Activated CD4-positive, alpha-beta T cell treated with anti-CD3 and anti-CD28 coated beads for 36 hours (primary cell): ENCODE results near the gene VPS29. TPM values are rescaled to one million over a fixed set of nuclear protein-coding genes. Genes with fewer than 3 reads are reported as not detected.
A peak's percentile ranks its signal among the peaks of the same experiment; 100 is the strongest.
"Not testable (repeated sequence)": the region's sequence is repeated elsewhere in the genome, so short reads cannot be mapped to it uniquely, and the experiment has no call there.

Experiments used
- ATAC-seq: fragments of 200-7000 bp; cut with Tn5 transposase; one replicate; pipeline ENCODE4 v1.10.0; 2021; ENCODE audit warnings: mild to moderate bottlenecking, moderate library complexity
- CTCF ChIA-PET: fragments of 350-600 bp; sonication (Branson Sonifier 250); formaldehyde crosslinking; loops from one replicate; lab custom pipeline; 2021; ENCODE audit warnings: antibody characterized with exemption; lab: Charles Lee
- POLR2A ChIA-PET: fragments of 350-600 bp; sonication (Branson Sonifier 250); formaldehyde crosslinking; loops from one replicate; lab custom pipeline; 2021; ENCODE audit warnings: antibody characterized with exemption, inconsistent platforms; lab: Charles Lee
- DNase-seq: peaks from one replicate; pipeline ENCODE4 v3.0.0-alpha.2; 2020
- H3K27ac Mint-ChIP-seq: one replicate; pipeline ENCODE4 v1.8.0; 2021; ENCODE audit warnings: mixed read lengths
- H3K27me3 Mint-ChIP-seq: one replicate; pipeline ENCODE4 v1.8.0; 2021; ENCODE audit warnings: mixed read lengths
- H3K36me3 Mint-ChIP-seq: one replicate; pipeline ENCODE4 v1.8.0; 2021; ENCODE audit warnings: low read depth, mixed read lengths
- H3K4me1 Mint-ChIP-seq: one replicate; pipeline ENCODE4 v1.8.0; 2021; ENCODE audit warnings: mixed read lengths
- H3K4me3 Mint-ChIP-seq: one replicate; pipeline ENCODE4 v1.8.0; 2021; ENCODE audit warnings: mild to moderate bottlenecking, moderate library complexity, mixed read lengths
- H3K9me3 Mint-ChIP-seq: one replicate; pipeline ENCODE4 v1.8.0; 2021; ENCODE audit warnings: low read depth, mixed read lengths
- intact Hi-C, 2 experiments: fragments of 100-400 bp; cut with DNase I in 1 of 2; cut with micrococcal nuclease in 1 of 2; formaldehyde crosslinking; loops; one replicate each; pipeline versions ENCODE4 v1.14.2 to v1.15.1; 2022 to 2024; cut with DNase I, micrococcal nuclease
- total RNA-seq, 2 experiments: library from RNA; stranded (reverse); gene quantifications; one replicate each; pipeline ENCODE4 v1.2.3, GENCODE V29; 2021

VPS29 gene
- total RNA-seq, 2 experiments from 2014 or later = 84.4 to 103 TPM

DNA sequence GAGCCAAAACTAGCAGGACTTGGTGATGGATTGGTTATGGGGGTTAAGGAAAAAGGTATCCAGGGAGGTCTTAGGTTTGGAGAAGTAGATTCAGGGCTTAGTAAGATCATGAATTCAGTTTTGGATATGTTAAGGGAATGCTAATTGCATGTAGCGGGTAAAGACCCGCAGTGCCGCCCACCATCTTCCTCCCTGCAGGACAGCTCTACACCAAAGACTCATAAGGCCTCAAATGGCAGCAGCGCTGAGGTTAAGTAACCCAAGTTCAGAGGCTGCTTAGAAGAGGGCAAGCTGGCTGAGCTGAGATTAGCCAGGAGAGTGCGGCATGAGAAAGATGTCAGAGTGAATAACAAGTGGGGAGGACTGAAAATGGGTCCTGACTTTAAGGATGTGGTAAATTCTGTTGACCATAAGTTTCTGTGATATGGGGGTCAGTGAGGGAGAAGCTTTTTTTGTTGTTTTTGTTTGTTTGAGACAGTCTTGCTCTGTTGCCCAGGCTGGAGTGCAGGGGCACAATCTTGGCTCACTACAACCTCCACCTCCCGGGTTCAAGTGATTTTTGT, 26.4 kb upstream of the VPS29 start:
- Mint-ChIP-seq H3K4me3 (no peak overlapping the region), H3K27ac (no peak overlapping the region), H3K27me3 (no peaks in the 10 kb centered on the region), H3K4me1 (peaks cover 19% of the 10 kb centered on the region), H3K36me3 (peaks cover 17% of the 10 kb centered on the region), H3K9me3 (no peaks in the 10 kb centered on the region)
- ChIA-PET CTCF (interaction anchor here (0.9 to 4.5 kb wide), 3 partner anchors 56 to 73 kb away, joined by 3 to 31 read pairs (median 4); partner anchors contain the start of genes FAM216A and GPN3), POLR2A (interaction anchor here (0.6 to 1.2 kb wide), 3 partner anchors 26 to 495 kb away, joined by 3 to 5 read pairs (median 4); partner anchors contain the start of genes RAD9B and VPS29)
- no peak for DNase-seq
- no peak for ATAC-seq
- intact Hi-C loops = no loop called here

DNA sequence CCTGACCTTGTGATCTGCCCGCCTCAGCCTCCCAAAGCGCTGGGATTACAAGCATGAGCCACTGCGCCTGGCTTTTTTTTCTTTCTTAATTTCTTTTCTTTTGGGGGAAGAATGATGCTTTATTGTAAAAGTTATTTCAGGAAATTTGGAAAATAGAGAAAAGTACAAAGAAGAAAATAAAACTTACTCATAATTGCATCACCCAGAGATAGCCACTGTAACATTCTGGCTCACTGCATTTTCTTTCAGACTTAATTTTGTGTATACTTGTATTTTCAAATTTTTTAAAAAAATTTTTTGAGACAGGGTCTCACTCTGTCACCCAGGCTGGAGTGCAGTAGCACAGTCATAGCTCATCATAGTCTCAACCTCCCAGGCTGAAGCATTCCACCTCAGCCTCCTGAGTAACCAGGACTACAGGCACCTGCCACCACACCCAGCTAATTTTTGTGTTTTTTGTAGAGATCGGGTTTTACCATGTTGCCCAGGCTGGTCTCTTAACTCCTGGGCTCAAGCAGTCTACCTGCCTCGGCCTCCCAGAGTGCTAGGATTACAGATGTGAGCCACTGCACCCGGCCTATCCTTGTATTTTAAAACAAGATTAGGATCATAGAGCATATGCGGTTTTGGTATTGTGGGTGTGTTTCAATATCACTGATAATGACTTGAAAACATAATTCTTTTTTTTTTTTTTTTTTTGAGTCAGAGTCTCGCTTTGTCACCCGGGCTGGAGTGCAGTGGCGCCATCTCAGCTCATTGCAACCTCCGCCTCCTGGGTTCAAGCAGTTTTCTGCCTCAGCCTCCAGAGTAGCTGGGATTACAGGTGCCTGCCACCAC, 19.2 kb upstream of the VPS29 start:
- H3K36me3 Mint-ChIP-seq, H3K9me3 Mint-ChIP-seq, intact Hi-C loops, H3K4me3 Mint-ChIP-seq, H3K27ac Mint-ChIP-seq, H3K27me3 Mint-ChIP-seq: not testable (repeated sequence)
- ATAC-seq (peak; percentile 85), DNase-seq (peak; percentile 66)
- peaks cover 15% of the 10 kb centered on the region for H3K4me1 Mint-ChIP-seq
- ChIA-PET CTCF (interaction anchor here (4.0 kb wide), 1 partner anchor 81 kb away, joined by 19 read pairs; no protein-coding TSS in a partner anchor), POLR2A (interaction anchor here (1.3 kb wide), 1 partner anchor 19 kb away, joined by 4 read pairs; the partner anchor contains the start of genes RAD9B and VPS29)

DNA sequence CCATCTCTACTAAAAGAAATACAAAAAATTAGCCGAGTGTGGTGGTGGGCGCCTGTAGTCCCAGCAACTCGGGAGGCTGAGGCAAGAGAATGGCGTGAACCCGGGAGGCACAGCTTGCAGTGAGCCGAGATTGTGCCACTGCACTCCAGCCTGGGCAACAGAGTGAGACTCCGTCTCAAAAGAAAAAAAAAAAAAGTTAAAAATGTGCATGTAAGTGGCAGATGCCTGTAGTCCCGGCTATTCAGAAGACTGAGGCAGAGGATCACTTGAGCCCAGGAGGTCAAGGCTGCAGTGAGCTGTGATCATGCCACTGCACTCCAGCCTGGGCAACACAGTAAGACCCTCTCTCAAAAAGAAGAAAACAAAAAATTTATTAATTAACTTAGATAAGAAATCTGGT, 16.1 kb upstream of the VPS29 start:
- intact Hi-C loops, H3K36me3 Mint-ChIP-seq, DNase-seq, H3K9me3 Mint-ChIP-seq, H3K27ac Mint-ChIP-seq, H3K27me3 Mint-ChIP-seq, H3K4me3 Mint-ChIP-seq, ATAC-seq: not testable (repeated sequence)
- ChIA-PET POLR2A (interaction anchor here (0.7 kb wide), 1 partner anchor 297 kb away, joined by 4 read pairs; no protein-coding TSS in a partner anchor), CTCF (interaction anchor here (1.0 to 4.0 kb wide), 2 partner anchors 9 to 84 kb away, joined by 5 to 19 read pairs; no protein-coding TSS in a partner anchor)
- peaks cover 15% of the 10 kb centered on the region for H3K4me1 Mint-ChIP-seq

DNA sequence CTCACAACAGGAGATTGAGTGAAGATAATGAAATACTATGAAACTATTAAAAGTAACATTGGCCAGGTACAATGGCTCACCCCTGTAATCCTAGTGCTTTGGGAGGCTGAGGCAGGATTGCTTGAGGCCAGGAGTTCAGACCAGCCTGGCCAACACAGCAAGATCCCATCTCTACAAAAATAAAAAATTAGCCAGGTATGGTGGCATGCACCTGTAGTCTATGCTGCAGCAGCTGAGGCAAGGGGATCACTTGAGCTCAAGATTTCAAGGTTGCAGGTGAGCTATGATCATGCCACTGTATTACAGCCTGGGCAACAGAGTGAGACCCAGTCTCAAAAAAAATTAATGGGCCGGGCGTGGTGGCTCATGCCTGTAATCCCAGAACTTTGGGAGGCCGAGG, 15.1 kb upstream of the VPS29 start:
- H3K36me3 Mint-ChIP-seq = no peaks in the 10 kb centered on the region
- no peaks in the 10 kb centered on the region for H3K9me3 Mint-ChIP-seq

DNA sequence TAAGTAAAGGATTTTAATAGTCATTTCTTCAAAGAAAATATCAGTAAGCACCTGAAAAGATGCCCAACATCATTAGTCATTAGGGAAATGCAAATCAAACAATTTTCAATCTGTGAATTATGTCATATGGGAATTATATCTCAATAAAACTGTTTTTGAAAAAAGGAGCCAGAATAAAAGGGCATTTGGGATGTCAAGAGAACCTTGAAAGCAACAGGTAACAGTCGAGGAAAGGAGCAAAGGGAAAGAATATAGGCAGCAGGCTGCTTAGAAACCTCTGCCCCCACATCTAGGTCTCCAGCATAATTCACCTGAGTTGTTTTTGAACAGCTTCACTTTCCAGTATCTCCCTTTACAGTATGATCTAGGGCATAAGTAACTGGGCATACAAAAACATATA, 12.5 kb upstream of the VPS29 start:
- CTCF ChIA-PET = interaction anchor here (0.9 to 20.0 kb wide), 9 partner anchors 11 to 178 kb away, joined by 3 to 240 read pairs (median 3); no protein-coding TSS in a partner anchor
- H3K27ac Mint-ChIP-seq = no peak overlapping the region
- ATAC-seq = no peak
- H3K9me3 Mint-ChIP-seq = no peaks in the 10 kb centered on the region
- no peaks in the 10 kb centered on the region for H3K4me1 Mint-ChIP-seq
- POLR2A ChIA-PET = interaction anchor here (0.5 to 0.6 kb wide), 2 partner anchors 14 to 102 kb away, joined by 4 to 5 read pairs; no protein-coding TSS in a partner anchor
- H3K4me3 Mint-ChIP-seq = no peak overlapping the region
- H3K27me3 Mint-ChIP-seq = peaks cover 2% of the 10 kb centered on the region
- H3K36me3 Mint-ChIP-seq = no peaks in the 10 kb centered on the region
- DNase-seq = no peak
- intact Hi-C loops = loop anchor here in 1 of 2 experiments (5.0 kb wide), 2 partner anchors 38 to 373 kb away; no protein-coding TSS in a partner anchor

More for the DNA sequence above, 15.1 kb upstream of the VPS29 start:
- Mint-ChIP-seq H3K4me3 (no peak overlapping the region), H3K27ac (no peak overlapping the region), H3K27me3 (peaks cover 2% of the 10 kb centered on the region), H3K4me1 (peaks cover 11% of the 10 kb centered on the region)
- POLR2A ChIA-PET = no interaction called here
- DNase-seq (no peak), ATAC-seq (no peak)
- intact Hi-C loops = no loop called here
- CTCF ChIA-PET = interaction anchor here (1.2 to 20.0 kb wide), 2 partner anchors 47 to 88 kb away, joined by 3 to 240 read pairs; no protein-coding TSS in a partner anchor

DNA sequence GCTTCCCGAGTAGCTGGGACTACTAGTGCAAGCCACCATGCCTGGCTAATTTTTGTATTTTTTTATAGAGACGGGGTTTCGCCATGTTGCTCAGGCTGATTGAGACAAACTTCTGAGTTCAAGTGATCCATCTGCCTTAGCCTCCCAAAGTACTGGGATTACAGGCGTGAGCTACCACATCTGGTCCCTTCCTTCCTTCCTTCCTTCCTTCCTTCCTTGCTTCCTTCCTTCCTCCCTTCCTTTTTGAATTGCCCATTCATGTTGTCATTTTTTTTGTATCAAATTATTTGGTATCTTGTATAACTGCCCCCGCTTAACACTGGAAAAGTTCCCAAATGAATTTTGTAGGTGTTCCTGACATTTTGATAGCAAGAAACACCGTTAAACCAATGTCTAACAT, 11.9 kb upstream of the VPS29 start:
- intact Hi-C loops = loop anchor here (2.0 to 5.0 kb wide), 3 partner anchors 38 to 373 kb away; no protein-coding TSS in a partner anchor
- CTCF ChIA-PET = interaction anchor here (0.7 to 20.0 kb wide), 14 partner anchors 9 to 178 kb away, joined by 3 to 240 read pairs (median 4); partner anchors contain the start of genes ARPC3, RAD9B and VPS29
- POLR2A ChIA-PET = interaction anchor here (0.5 to 0.6 kb wide), 3 partner anchors 13 to 267 kb away, joined by 3 to 5 read pairs (median 4); no protein-coding TSS in a partner anchor

DNA sequence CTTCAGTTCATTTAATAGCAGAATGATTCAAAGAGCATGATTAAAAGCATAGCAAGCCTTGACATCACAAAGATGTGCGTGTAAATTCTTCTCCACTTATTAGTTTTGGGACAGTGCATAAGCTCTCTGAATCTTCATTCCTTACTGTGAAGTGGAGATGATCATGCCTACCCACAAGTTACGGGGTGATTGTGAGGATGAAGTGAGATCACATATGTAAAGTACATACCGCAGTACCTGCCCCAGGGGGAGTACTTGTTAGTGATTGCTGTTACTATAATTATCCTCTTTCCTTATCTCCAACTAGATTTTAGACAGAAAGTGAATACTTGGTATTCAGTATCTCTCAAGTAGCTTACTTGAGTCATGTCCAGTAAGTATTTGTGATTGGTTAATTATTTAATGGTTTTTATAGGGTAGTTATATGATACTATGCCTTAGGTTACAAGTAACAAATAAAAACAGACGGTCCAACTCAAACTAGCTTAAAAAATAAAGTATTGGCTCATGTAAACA, 6.2 kb upstream of the VPS29 start:
- CTCF ChIA-PET = interaction anchor here (0.6 to 20.0 kb wide), 4 partner anchors 10 to 97 kb away, joined by 3 to 240 read pairs (median 4); no protein-coding TSS in a partner anchor
- POLR2A ChIA-PET = no interaction called here

More for the DNA sequence above, 11.9 kb upstream of the VPS29 start:
- no peaks in the 10 kb centered on the region for H3K4me1 Mint-ChIP-seq
- ATAC-seq (no peak), DNase-seq (no peak)
- no peak overlapping the region for H3K4me3 Mint-ChIP-seq
- H3K36me3 Mint-ChIP-seq = no peaks in the 10 kb centered on the region
- peaks cover 2% of the 10 kb centered on the region for H3K27me3 Mint-ChIP-seq
- H3K9me3 Mint-ChIP-seq = no peaks in the 10 kb centered on the region
- no peak overlapping the region for H3K27ac Mint-ChIP-seq

DNA sequence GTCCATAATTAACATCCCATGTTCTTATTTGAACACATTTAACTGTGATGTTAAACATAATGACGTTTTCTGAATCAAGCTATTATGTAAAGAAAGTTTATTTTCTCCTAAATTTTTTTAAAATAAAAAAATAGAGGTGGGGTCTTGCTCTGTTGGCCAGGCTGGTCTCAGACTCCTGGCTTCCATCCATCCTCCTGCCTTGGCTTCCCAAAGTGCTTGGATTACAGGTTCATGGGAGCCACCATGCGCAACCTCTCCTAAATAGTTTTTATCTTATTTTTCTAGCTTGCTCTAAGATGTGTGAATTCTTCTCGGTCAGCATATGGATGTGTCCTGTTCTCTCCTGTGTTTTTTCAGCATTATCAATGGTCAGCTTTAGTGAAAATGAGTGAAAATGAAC, 3.4 kb upstream of the VPS29 start:
- ChIA-PET CTCF (interaction anchor here (20.0 kb wide), 1 partner anchor 99 kb away, joined by 240 read pairs; no protein-coding TSS in a partner anchor), POLR2A (no interaction called here)
- DNase-seq (no peak), ATAC-seq (no peak)
- Mint-ChIP-seq H3K27me3 (no peaks in the 10 kb centered on the region), H3K4me3 (no peak overlapping the region), H3K36me3 (peaks cover 19% of the 10 kb centered on the region), H3K4me1 (peaks cover 13% of the 10 kb centered on the region), H3K9me3 (peaks cover 4% of the 10 kb centered on the region), H3K27ac (no peak overlapping the region)
- intact Hi-C loops = loop anchor here in 1 of 2 experiments (10.0 kb wide), 1 partner anchor 899 kb away; the partner anchor contains the start of gene SH2B3

More for the DNA sequence above, 6.2 kb upstream of the VPS29 start:
- Mint-ChIP-seq H3K9me3 (no peaks in the 10 kb centered on the region), H3K4me1 (no peaks in the 10 kb centered on the region), H3K36me3 (no peaks in the 10 kb centered on the region), H3K4me3 (no peak overlapping the region), H3K27ac (no peak overlapping the region), H3K27me3 (no peaks in the 10 kb centered on the region)
- intact Hi-C loops = loop anchor here in 1 of 2 experiments (10.0 kb wide), 1 partner anchor 897 kb away; the partner anchor contains the start of gene SH2B3
- no peak for DNase-seq
- ATAC-seq = no peak

DNA sequence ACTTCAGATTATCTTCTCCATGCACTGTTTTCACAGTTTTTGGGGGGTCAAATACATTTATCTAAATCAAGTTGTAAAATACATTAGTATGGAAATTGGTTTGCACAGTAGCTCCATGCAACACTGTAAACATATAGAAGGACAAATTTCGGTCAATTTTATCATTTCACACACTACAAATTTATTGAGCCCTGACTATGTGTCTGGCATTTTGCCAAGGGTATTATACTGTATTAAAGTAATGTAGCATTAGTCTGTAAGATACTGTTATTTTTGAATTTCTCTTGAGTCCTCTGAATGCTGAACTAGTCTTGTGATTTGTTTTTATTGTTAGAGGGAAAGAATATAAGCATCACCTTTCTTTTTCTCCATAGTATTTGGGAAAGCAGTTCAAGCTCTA, 1.5 kb upstream of the VPS29 start:
- ChIA-PET POLR2A (interaction anchor here (0.9 kb wide), 1 partner anchor 35 kb away, joined by 4 read pairs; the partner anchor contains the start of gene GPN3), CTCF (interaction anchor here (0.7 to 20.0 kb wide), 8 partner anchors 11 to 523 kb away, joined by 3 to 240 read pairs (median 4); partner anchors contain the start of genes FAM216A and GPN3)
- no peak overlapping the region for H3K4me3 Mint-ChIP-seq
- H3K27me3 Mint-ChIP-seq = no peaks in the 10 kb centered on the region
- peak overlapping the region; percentile 73 for H3K27ac Mint-ChIP-seq
- H3K36me3 Mint-ChIP-seq = peaks cover 31% of the 10 kb centered on the region
- peaks cover 4% of the 10 kb centered on the region for H3K9me3 Mint-ChIP-seq
- ATAC-seq = no peak
- DNase-seq = no peak
- intact Hi-C loops = loop anchor here (2.0 to 10.0 kb wide), 4 partner anchors 239 to 901 kb away; partner anchors contain the start of genes PPP1CC (in 2 of the 2), GIT2 (in 1 of the 2) and SH2B3 (in 1 of the 2)
- peaks cover 25% of the 10 kb centered on the region for H3K4me1 Mint-ChIP-seq

DNA sequence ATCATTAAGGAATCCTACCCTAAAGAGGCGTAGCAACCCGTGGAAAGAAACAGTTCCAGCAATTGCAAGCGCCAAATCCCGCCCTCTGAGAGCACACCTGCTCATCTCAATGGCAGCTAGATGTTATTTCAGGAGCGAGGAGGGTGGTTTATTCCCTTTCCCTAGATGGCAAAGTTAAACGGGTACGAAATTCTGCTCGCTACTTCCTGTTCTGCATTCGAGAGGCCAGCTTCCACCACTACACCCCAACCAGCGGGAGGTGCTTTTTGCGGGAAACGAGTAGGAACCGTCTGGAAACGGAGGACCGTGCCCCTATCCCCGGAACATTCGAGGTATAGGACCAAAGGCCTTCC, 536 bp downstream of the VPS29 start:
- H3K27me3 Mint-ChIP-seq = no peaks in the 10 kb centered on the region
- POLR2A ChIA-PET = interaction anchor here (1.1 to 2.4 kb wide), 5 partner anchors 25 to 112 kb away, joined by 3 to 26 read pairs (median 8); partner anchors contain the start of genes ARPC3, FAM216A, GPN3 and TCTN1
- H3K4me3 Mint-ChIP-seq = peak overlapping the region; percentile 95
- ATAC-seq = peak; percentile 21
- H3K9me3 Mint-ChIP-seq = peaks cover 4% of the 10 kb centered on the region
- H3K27ac Mint-ChIP-seq = peak overlapping the region; percentile 94
- DNase-seq = peak; percentile 58
- peaks cover 34% of the 10 kb centered on the region for H3K36me3 Mint-ChIP-seq
- CTCF ChIA-PET = interaction anchor here (1.0 to 20.0 kb wide), 5 partner anchors 12 to 326 kb away, joined by 3 to 240 read pairs (median 4); partner anchors contain the start of genes FAM216A and GPN3
- intact Hi-C loops = loop anchor here in 1 of 2 experiments (5.0 to 10.0 kb wide), 2 partner anchors 241 to 903 kb away; partner anchors contain the start of genes PPP1CC and SH2B3
- H3K4me1 Mint-ChIP-seq = peaks cover 28% of the 10 kb centered on the region
